Sigmoid colon (tissue), 7 donors: ENCODE data around the gene CEP57. TPM values are rescaled to one million over a fixed set of nuclear protein-coding genes. Genes with fewer than 3 reads are reported as not detected.

Source experiments
- polyA plus RNA-seq, 3 donors: library from polyadenylated mRNA; stranded (reverse); fragments of 200-250 nt; gene quantifications; one replicate each; pipeline ENCODE4 v1.2.3, GENCODE V29; 2013
- small RNA-seq, 3 donors: library from RNA; depleted of rRNA; stranded (forward); fragments of <200 nt; gene quantifications; one replicate each; pipeline ENCODE3, GENCODE V24; 2016
- total RNA-seq, 4 donors: library from RNA; depleted of rRNA; stranded (reverse); fragments of >200 nt; gene quantifications; one replicate each; pipeline ENCODE4 v1.1.0, GENCODE V29; 2016
- donor health status: healthy with polysubstance abuse.
- donor health status: Bipolar disorder and iron deficiency.
- donor health status: healthy.

The CEP57 gene
- total and polyA plus RNA-seq, 7 donors = 15.0 to 71.3 (median 35.8) TPM

Small RNAs within 50 kb of the gene (small RNA-seq; reads per million reads assigned to genes)
- 0.11 to 0.18 (median 0.15) reads per million in 3 donors for gene RNA5SP345

Other genes with a start within 250 kb of the CEP57 start
- 10 to 100 TPM; 19.3 to 33.0 (median 21.4) TPM for gene FAM76B, start 716 bp upstream of the CEP57 start, total RNA-seq
- 10 to 100 TPM in 1 of 3 donors, 1 to 10 TPM in 2; 3.9 to 10.9 (median 4.8) TPM for gene FAM76B, start 716 bp upstream of the CEP57 start, polyA plus RNA-seq
- 10 to 100 TPM; 17.6 to 33.7 (median 24.0) TPM for gene MTMR2, start 133.6 kb downstream of the CEP57 start, total RNA-seq
- gene MTMR2, start 133.6 kb downstream of the CEP57 start, polyA plus RNA-seq = 10 to 100 TPM; 13.9 to 16.2 (median 15.7) TPM